ENCODE measurements around the gene PCDHGB7. TPM values are rescaled to one million over a fixed set of nuclear protein-coding genes. Genes with fewer than 3 reads are reported as not detected.

The PCDHGB7 gene
- total RNA-seq, 1 donor from 2014 or later, result 12.5 TPM

Other genes with a start within 250 kb of the PCDHGB7 start
- 0.23 and 0.34 TPM in 2 replicates for gene PCDHB7, start 245.0 kb upstream of the PCDHGB7 start, total RNA-seq
- gene PCDHB8, start 239.9 kb upstream of the PCDHGB7 start, total RNA-seq, result not detected in 2 replicates
- under 0.01 and 1.1 TPM in 2 replicates for gene PCDHB16, start 235.3 kb upstream of the PCDHGB7 start, total RNA-seq
- gene PCDHB9, start 230.5 kb upstream of the PCDHGB7 start, total RNA-seq, result 0.23 and 0.43 TPM in 2 replicates
- gene PCDHB10, start 225.3 kb upstream of the PCDHGB7 start, total RNA-seq, result 0.12 and 0.17 TPM in 2 replicates
- gene PCDHB11, start 218.1 kb upstream of the PCDHGB7 start, total RNA-seq, result 0.12 TPM in 1 of 2 replicates, not detected in the other
- gene PCDHB12, start 209.0 kb upstream of the PCDHGB7 start, total RNA-seq, result under 0.01 and 0.26 TPM in 2 replicates
- gene PCDHB13, start 203.8 kb upstream of the PCDHGB7 start, total RNA-seq, result 0.35 and 0.43 TPM in 2 replicates
- 0.70 TPM in 1 of 2 replicates, not detected in the other for gene PCDHB14, start 194.3 kb upstream of the PCDHGB7 start, total RNA-seq
- under 0.01 and 0.12 TPM in 2 replicates for gene PCDHB15, start 172.3 kb upstream of the PCDHGB7 start, total RNA-seq
- not detected in 2 replicates for gene SLC25A2, start 113.6 kb upstream of the PCDHGB7 start, total RNA-seq
- gene TAF7, start 96.9 kb upstream of the PCDHGB7 start, total RNA-seq, result 34.3 and 45.5 TPM in 2 replicates
- gene PCDHGA1, start 87.2 kb upstream of the PCDHGB7 start, total RNA-seq, result 0.35 and 0.85 TPM in 2 replicates
- gene PCDHGA2, start 78.9 kb upstream of the PCDHGB7 start, total RNA-seq, result 2.2 and 3.5 TPM in 2 replicates
- 1.8 and 4.4 TPM in 2 replicates for gene PCDHGA3, start 73.8 kb upstream of the PCDHGB7 start, total RNA-seq
- gene PCDHGB1, start 67.6 kb upstream of the PCDHGB7 start, total RNA-seq, result 0.82 and 0.94 TPM in 2 replicates
- 2.8 and 3.9 TPM in 2 replicates for gene PCDHGA4, start 62.7 kb upstream of the PCDHGB7 start, total RNA-seq
- 0.77 and 3.3 TPM in 2 replicates for gene PCDHGB2, start 57.7 kb upstream of the PCDHGB7 start, total RNA-seq
- 0.68 and 2.1 TPM in 2 replicates for gene PCDHGA5, start 53.5 kb upstream of the PCDHGB7 start, total RNA-seq
- gene PCDHGB3, start 47.4 kb upstream of the PCDHGB7 start, total RNA-seq, result 0.58 and 1.8 TPM in 2 replicates
- 3.7 and 4.3 TPM in 2 replicates for gene PCDHGA6, start 43.8 kb upstream of the PCDHGB7 start, total RNA-seq
- gene PCDHGA7, start 34.9 kb upstream of the PCDHGB7 start, total RNA-seq, result 4.4 and 5.1 TPM in 2 replicates
- gene PCDHGB4, start 30.0 kb upstream of the PCDHGB7 start, total RNA-seq, result 11.6 and 12.8 TPM in 2 replicates
- gene PCDHGA8, start 25.0 kb upstream of the PCDHGB7 start, total RNA-seq, result 0.70 and 1.4 TPM in 2 replicates
- gene PCDHGB5, start 19.7 kb upstream of the PCDHGB7 start, total RNA-seq, result 19.2 and 23.3 TPM in 2 replicates
- 1.4 and 2.5 TPM in 2 replicates for gene PCDHGA9, start 14.9 kb upstream of the PCDHGB7 start, total RNA-seq
- 0.93 and 1.4 TPM in 2 replicates for gene PCDHGB6, start 9.7 kb upstream of the PCDHGB7 start, total RNA-seq
- gene PCDHGA10, start 4.7 kb upstream of the PCDHGB7 start, total RNA-seq, result 6.9 and 8.6 TPM in 2 replicates
- gene PCDHGA11, start 3.4 kb downstream of the PCDHGB7 start, total RNA-seq, result 11.7 and 12.9 TPM in 2 replicates
- 18.8 and 27.2 TPM in 2 replicates for gene PCDHGA12, start 12.8 kb downstream of the PCDHGB7 start, total RNA-seq
- 55.5 and 77.5 TPM in 2 replicates for gene PCDHGC3, start 58.3 kb downstream of the PCDHGB7 start, total RNA-seq
- 0.23 and 0.26 TPM in 2 replicates for gene PCDHGC4, start 67.4 kb downstream of the PCDHGB7 start, total RNA-seq
- 0.43 and 0.58 TPM in 2 replicates for gene PCDHGC5, start 71.4 kb downstream of the PCDHGB7 start, total RNA-seq
- gene DIAPH1, start 201.3 kb downstream of the PCDHGB7 start, total RNA-seq, result 20.5 and 27.1 TPM in 2 replicates
- 39.7 and 53.9 TPM in 2 replicates for gene HDAC3, start 219.2 kb downstream of the PCDHGB7 start, total RNA-seq
- gene RELL2, start 219.3 kb downstream of the PCDHGB7 start, total RNA-seq, result 3.5 and 4.4 TPM in 2 replicates
- gene FCHSD1, start 233.7 kb downstream of the PCDHGB7 start, total RNA-seq, result 19.7 and 23.1 TPM in 2 replicates